SK-N-SH treated with all-trans-retinoic acid at 6 μM for 48 hours (cell line): Measurements from ENCODE around the gene DHRS7B.

ENCODE experiments used
- ATAC-seq: fragments of 200-7000 bp; cut with Tn5 transposase; 3 replicates; pipeline ENCODE4 v1.9.1; 2020; ENCODE audit warnings: mild to moderate bottlenecking, moderate library complexity
- ARNTL ChIP-seq: fragments of 450-650 bp; formaldehyde crosslinking; IDR thresholded peaks from 2 replicates; pipeline ENCODE4 v1.5.0; 2020; ENCODE audit warnings: low read depth, mild to moderate bottlenecking, moderate library complexity, borderline replicate concordance
- CSDC2 ChIP-seq: fragments of 250-450 bp; sonication (Bioruptor Pico); IDR thresholded peaks from 2 replicates; pipeline ENCODE4 v1.5.0; 2020; ENCODE audit warnings: mild to moderate bottlenecking, moderate library complexity
- ESRRG ChIP-seq: fragments of 250-450 bp; sonication (Bioruptor Pico); IDR thresholded peaks from 2 replicates; pipeline ENCODE4 v1.6.1; 2021; ENCODE audit warnings: mild to moderate bottlenecking
- GLIS3 ChIP-seq: fragments of 250-450 bp; sonication (Bioruptor Pico); IDR thresholded peaks from 2 replicates; pipeline ENCODE4 v1.5.0; 2020; ENCODE audit warnings: mild to moderate bottlenecking, moderate library complexity
- ISL1 ChIP-seq: fragments of 250-450 bp; sonication (Bioruptor Pico); IDR thresholded peaks from 2 replicates; pipeline ENCODE4 v2.1.2; 2022; ENCODE audit warnings: mild to moderate bottlenecking, moderate library complexity
- OSR1 ChIP-seq: fragments of 250-450 bp; sonication (Bioruptor Pico); IDR thresholded peaks from 2 replicates; pipeline ENCODE4 v1.8.0; 2022; ENCODE audit warnings: moderate library complexity, mild to moderate bottlenecking, inconsistent platforms
- PPARA ChIP-seq: fragments of 250-450 bp; sonication (Bioruptor Pico); IDR thresholded peaks from 2 replicates; pipeline ENCODE4 v1.5.0; 2020; ENCODE audit warnings: mild to moderate bottlenecking, borderline replicate concordance
- RARB ChIP-seq: fragments of 250-450 bp; sonication (Bioruptor Pico); IDR thresholded peaks from 2 replicates; pipeline ENCODE4 v1.8.0; 2021; ENCODE audit warnings: mild to moderate bottlenecking, moderate library complexity
- SNAI2 ChIP-seq: fragments of 250-450 bp; sonication (Bioruptor Pico); IDR thresholded peaks from 2 replicates; pipeline ENCODE4 v1.5.0; 2020; ENCODE audit warnings: mild to moderate bottlenecking, moderate library complexity
- TCF4 ChIP-seq: fragments of 250-450 bp; sonication (Bioruptor Pico); IDR thresholded peaks from 2 replicates; pipeline ENCODE4 v1.8.0; 2021; ENCODE audit warnings: mild to moderate bottlenecking, moderate library complexity, borderline replicate concordance
- TOX ChIP-seq: fragments of 250-450 bp; sonication (Bioruptor Pico); IDR thresholded peaks from 2 replicates; pipeline ENCODE4 v1.8.0; 2021; ENCODE audit warnings: mild to moderate bottlenecking, moderate library complexity, borderline replicate concordance
- ZC3H10 ChIP-seq: fragments of 250-450 bp; sonication (Bioruptor Pico); IDR thresholded peaks from 2 replicates; pipeline ENCODE4 v1.5.1; 2021; ENCODE audit warnings: mild to moderate bottlenecking, moderate library complexity
- ZFP3 ChIP-seq: fragments of 250-450 bp; sonication (Bioruptor Pico); IDR thresholded peaks from 2 replicates; pipeline ENCODE4 v1.5.0; 2020; ENCODE audit warnings: mild to moderate bottlenecking, moderate library complexity
- ZNF565 ChIP-seq: fragments of 450-650 bp; formaldehyde crosslinking; conservative IDR thresholded peaks from 2 replicates; pipeline ENCODE4 v1.5.0; 2020; ENCODE audit warnings: low read depth, mild to moderate bottlenecking, moderate library complexity
- ZNF70 ChIP-seq: fragments of 450-650 bp; formaldehyde crosslinking; IDR thresholded peaks from 2 replicates; pipeline ENCODE4 v1.5.0; 2020; ENCODE audit warnings: mild to moderate bottlenecking, moderate library complexity
- TF ChIP-seq, protein P1 (sequence below): fragments of 250-450 bp; sonication (Bioruptor Pico); IDR thresholded peaks from 2 replicates; pipeline ENCODE4 v1.5.1; 2020; ENCODE audit warnings: low read depth, mild to moderate bottlenecking, moderate library complexity
- TF ChIP-seq, protein P2 (sequence below): fragments of 250-450 bp; sonication (Bioruptor Pico); IDR thresholded peaks from 2 replicates; pipeline ENCODE4 v1.5.0; 2020; ENCODE audit warnings: mild to moderate bottlenecking, moderate library complexity
- TF ChIP-seq, protein P3 (sequence below): fragments of 250-450 bp; sonication (Bioruptor Pico); IDR thresholded peaks from 2 replicates; pipeline ENCODE4 v1.5.1; 2021; ENCODE audit warnings: mild to moderate bottlenecking, moderate library complexity
- TF ChIP-seq, protein P4 (sequence below): fragments of 250-450 bp; sonication (Bioruptor Pico); IDR thresholded peaks from 2 replicates; pipeline ENCODE4 v1.8.0; 2021; ENCODE audit warnings: low read depth, mild to moderate bottlenecking, moderate library complexity, borderline replicate concordance
- TF ChIP-seq, protein P5 (sequence below): fragments of 250-450 bp; sonication (Bioruptor Pico); IDR thresholded peaks from 2 replicates; pipeline ENCODE4 v1.8.0; 2020; ENCODE audit warnings: mild to moderate bottlenecking, moderate library complexity, borderline replicate concordance

The DHRS7B gene

DNA sequence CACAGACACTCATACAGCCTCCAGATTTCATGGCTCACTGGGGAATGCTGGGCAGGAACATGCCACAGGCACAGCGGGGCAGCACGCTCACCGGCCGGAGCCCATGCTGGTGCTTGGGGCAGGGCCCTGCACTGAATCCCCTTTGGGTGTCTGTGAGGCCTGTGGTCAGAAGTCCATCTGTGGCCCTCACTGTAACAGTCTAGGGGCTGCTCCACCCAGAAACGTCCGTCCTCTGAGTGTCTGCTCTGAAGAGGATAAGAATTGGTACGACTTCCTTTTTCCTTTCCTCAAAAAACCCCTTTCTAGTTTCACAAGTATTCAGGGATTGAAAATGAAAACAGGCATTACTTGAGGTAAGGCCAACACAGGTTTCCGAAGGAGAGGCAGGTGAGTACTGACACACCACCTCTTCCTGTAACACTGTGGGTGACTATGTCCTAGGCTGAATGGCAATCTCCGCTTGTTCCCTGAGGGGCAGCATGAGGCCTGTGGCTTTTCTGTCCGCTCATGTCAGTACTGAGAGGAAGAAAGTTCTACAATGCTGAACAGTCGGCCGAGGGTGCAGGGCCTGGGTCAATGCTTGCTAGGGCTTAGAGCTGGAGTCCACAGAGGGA is 44.7 kb downstream of the DHRS7B start:
- ATAC-seq: no peak
- TF ChIP-seq OSR1 (CRISPR knock-in tag): no peak
- TF ChIP-seq ZFP3 (CRISPR knock-in tag): no peak
- no peak for TF ChIP-seq ESRRG (CRISPR knock-in tag)
- no peak for TF ChIP-seq SNAI2 (CRISPR knock-in tag)
- TF ChIP-seq ZNF70 (CRISPR knock-in tag): no peak
- TF ChIP-seq ZNF565 (CRISPR knock-in tag): no peak
- TF ChIP-seq ARNTL (CRISPR knock-in tag): no peak
- TF ChIP-seq TOX: no peak
- TF ChIP-seq, protein P1, sequence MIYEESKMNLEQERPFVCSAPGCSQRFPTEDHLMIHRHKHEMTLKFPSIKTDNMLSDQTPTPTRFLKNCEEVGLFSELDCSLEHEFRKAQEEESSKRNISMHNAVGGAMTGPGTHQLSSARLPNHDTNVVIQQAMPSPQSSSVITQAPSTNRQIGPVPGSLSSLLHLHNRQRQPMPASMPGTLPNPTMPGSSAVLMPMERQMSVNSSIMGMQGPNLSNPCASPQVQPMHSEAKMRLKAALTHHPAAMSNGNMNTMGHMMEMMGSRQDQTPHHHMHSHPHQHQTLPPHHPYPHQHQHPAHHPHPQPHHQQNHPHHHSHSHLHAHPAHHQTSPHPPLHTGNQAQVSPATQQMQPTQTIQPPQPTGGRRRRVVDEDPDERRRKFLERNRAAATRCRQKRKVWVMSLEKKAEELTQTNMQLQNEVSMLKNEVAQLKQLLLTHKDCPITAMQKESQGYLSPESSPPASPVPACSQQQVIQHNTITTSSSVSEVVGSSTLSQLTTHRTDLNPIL (CRISPR knock-in tag): no peak
- no peak for TF ChIP-seq ISL1 (CRISPR knock-in tag)
- no peak for TF ChIP-seq RARB (CRISPR knock-in tag)
- TF ChIP-seq, protein P2, sequence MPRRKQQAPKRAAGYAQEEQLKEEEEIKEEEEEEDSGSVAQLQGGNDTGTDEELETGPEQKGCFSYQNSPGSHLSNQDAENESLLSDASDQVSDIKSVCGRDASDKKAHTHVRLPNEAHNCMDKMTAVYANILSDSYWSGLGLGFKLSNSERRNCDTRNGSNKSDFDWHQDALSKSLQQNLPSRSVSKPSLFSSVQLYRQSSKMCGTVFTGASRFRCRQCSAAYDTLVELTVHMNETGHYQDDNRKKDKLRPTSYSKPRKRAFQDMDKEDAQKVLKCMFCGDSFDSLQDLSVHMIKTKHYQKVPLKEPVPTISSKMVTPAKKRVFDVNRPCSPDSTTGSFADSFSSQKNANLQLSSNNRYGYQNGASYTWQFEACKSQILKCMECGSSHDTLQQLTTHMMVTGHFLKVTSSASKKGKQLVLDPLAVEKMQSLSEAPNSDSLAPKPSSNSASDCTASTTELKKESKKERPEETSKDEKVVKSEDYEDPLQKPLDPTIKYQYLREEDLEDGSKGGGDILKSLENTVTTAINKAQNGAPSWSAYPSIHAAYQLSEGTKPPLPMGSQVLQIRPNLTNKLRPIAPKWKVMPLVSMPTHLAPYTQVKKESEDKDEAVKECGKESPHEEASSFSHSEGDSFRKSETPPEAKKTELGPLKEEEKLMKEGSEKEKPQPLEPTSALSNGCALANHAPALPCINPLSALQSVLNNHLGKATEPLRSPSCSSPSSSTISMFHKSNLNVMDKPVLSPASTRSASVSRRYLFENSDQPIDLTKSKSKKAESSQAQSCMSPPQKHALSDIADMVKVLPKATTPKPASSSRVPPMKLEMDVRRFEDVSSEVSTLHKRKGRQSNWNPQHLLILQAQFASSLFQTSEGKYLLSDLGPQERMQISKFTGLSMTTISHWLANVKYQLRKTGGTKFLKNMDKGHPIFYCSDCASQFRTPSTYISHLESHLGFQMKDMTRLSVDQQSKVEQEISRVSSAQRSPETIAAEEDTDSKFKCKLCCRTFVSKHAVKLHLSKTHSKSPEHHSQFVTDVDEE (CRISPR knock-in tag): no peak

DNA sequence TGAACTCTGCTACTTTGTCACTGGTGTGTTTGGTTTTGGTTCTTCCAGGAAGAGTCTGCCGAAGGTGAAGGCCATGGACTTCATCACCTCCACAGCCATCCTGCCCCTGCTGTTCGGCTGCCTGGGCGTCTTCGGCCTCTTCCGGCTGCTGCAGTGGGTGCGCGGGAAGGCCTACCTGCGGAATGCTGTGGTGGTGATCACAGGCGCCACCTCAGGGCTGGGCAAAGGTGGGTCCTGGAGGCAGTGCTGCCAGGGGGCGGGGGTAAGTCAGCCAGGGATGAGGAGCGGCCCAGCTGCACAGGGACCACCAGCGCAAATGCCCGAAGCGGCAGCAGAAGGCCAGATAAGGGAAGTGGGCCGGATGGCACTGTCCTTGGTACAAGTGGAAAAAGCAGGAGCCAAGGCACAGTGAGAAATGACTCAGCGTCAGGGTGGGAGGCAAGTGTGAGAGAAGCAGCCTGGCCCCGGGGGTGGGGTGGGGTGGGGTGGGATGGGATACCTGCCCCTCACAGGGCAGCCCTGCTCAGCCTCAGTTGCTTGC is 45.3 kb downstream of the DHRS7B start:
- no peak for ATAC-seq
- no peak for TF ChIP-seq TCF4 (CRISPR knock-in tag)
- TF ChIP-seq GLIS3 (CRISPR knock-in tag): no peak
- TF ChIP-seq, protein P2 (CRISPR knock-in tag): no peak
- TF ChIP-seq RARB (CRISPR knock-in tag): no peak
- no peak for TF ChIP-seq ZC3H10
- TF ChIP-seq PPARA (CRISPR knock-in tag): no peak
- TF ChIP-seq, protein P3, sequence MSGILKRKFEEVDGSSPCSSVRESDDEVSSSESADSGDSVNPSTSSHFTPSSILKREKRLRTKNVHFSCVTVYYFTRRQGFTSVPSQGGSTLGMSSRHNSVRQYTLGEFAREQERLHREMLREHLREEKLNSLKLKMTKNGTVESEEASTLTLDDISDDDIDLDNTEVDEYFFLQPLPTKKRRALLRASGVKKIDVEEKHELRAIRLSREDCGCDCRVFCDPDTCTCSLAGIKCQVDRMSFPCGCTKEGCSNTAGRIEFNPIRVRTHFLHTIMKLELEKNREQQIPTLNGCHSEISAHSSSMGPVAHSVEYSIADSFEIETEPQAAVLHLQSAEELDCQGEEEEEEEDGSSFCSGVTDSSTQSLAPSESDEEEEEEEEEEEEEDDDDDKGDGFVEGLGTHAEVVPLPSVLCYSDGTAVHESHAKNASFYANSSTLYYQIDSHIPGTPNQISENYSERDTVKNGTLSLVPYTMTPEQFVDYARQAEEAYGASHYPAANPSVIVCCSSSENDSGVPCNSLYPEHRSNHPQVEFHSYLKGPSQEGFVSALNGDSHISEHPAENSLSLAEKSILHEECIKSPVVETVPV (CRISPR knock-in tag): no peak
- TF ChIP-seq SNAI2 (CRISPR knock-in tag): no peak
- TF ChIP-seq, protein P4, sequence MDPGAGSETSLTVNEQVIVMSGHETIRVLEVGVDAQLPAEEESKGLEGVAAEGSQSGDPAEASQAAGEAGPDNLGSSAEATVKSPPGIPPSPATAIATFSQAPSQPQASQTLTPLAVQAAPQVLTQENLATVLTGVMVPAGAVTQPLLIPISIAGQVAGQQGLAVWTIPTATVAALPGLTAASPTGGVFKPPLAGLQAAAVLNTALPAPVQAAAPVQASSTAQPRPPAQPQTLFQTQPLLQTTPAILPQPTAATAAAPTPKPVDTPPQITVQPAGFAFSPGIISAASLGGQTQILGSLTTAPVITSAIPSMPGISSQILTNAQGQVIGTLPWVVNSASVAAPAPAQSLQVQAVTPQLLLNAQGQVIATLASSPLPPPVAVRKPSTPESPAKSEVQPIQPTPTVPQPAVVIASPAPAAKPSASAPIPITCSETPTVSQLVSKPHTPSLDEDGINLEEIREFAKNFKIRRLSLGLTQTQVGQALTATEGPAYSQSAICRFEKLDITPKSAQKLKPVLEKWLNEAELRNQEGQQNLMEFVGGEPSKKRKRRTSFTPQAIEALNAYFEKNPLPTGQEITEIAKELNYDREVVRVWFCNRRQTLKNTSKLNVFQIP (CRISPR knock-in tag): no peak
- no peak for TF ChIP-seq ARNTL (CRISPR knock-in tag)
- no peak for TF ChIP-seq CSDC2
- TF ChIP-seq, protein P5, sequence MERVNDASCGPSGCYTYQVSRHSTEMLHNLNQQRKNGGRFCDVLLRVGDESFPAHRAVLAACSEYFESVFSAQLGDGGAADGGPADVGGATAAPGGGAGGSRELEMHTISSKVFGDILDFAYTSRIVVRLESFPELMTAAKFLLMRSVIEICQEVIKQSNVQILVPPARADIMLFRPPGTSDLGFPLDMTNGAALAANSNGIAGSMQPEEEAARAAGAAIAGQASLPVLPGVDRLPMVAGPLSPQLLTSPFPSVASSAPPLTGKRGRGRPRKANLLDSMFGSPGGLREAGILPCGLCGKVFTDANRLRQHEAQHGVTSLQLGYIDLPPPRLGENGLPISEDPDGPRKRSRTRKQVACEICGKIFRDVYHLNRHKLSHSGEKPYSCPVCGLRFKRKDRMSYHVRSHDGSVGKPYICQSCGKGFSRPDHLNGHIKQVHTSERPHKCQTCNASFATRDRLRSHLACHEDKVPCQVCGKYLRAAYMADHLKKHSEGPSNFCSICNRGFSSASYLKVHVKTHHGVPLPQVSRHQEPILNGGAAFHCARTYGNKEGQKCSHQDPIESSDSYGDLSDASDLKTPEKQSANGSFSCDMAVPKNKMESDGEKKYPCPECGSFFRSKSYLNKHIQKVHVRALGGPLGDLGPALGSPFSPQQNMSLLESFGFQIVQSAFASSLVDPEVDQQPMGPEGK (CRISPR knock-in tag): no peak
- no peak for TF ChIP-seq ISL1 (CRISPR knock-in tag)
